Fibroblast of the aortic adventitia (primary cell): ENCODE data around the gene FAM168A. TPM values are rescaled to one million over a fixed set of nuclear protein-coding genes. Genes with fewer than 3 reads are reported as not detected.

Source experiments
- DNase-seq: peaks from one replicate; pipeline ENCODE4 v3.0.0-alpha.2; 2010; ENCODE audit warnings: low read depth
- H3K4me3 ChIP-seq: 2 replicates; pipeline ENCODE4 v1.5.1; 2011; ENCODE audit warnings: low read depth, mild to moderate bottlenecking, control low read depth, low read length, moderate library complexity
- CTCF ChIP-seq: IDR thresholded peaks from 2 replicates; pipeline ENCODE4 v1.5.1; 2011; ENCODE audit warnings: mild to moderate bottlenecking, low read length, control low read depth, inconsistent platforms; ENCODE audit not compliant: insufficient read depth
- total RNA-seq: library from RNA; depleted of rRNA; stranded (reverse); fragments of >200 nt; gene quantifications from 2 replicates; pipeline ENCODE4 v1.2.3, GENCODE V29; 2012; ENCODE audit warnings: low replicate concordance

The FAM168A gene
- total RNA-seq, 1 donor = 40.0 TPM

- no peak overlapping the region for H3K4me3 ChIP-seq
- TF ChIP-seq CTCF = peak; percentile 44
- DNase-seq = peak; percentile 55
Observed at GRCh38 chr11:73359930-73360742, 237.8 kb downstream of the FAM168A start.

GRCh38 chr11:73359341-73359740 lies 238.6 kb downstream of the FAM168A start:
- peak; percentile 45 for DNase-seq
- TF ChIP-seq CTCF = no peak
- no peak overlapping the region for H3K4me3 ChIP-seq

GRCh38 chr11:73358071-73358470 lies 239.8 kb downstream of the FAM168A start:
- no peak overlapping the region for H3K4me3 ChIP-seq
- no peak for TF ChIP-seq CTCF
- DNase-seq = no peak

GRCh38 chr11:73356979-73357860 lies 240.7 kb downstream of the FAM168A start:
- DNase-seq = no peak
- TF ChIP-seq CTCF = no peak
- no peak overlapping the region for H3K4me3 ChIP-seq

GRCh38 chr11:73355109-73355508 lies 242.8 kb downstream of the FAM168A start:
- no peak for TF ChIP-seq CTCF
- H3K4me3 ChIP-seq = no peak overlapping the region
- no peak for DNase-seq

- no peak for TF ChIP-seq CTCF
- no peak for DNase-seq
- H3K4me3 ChIP-seq = no peak overlapping the region
Observed at GRCh38 chr11:73353422-73353821, 244.5 kb downstream of the FAM168A start.
